Measurements from ENCODE around the gene SLC25A5.

SLC25A5 gene

GRCh38 chrX:119467842-119468550, at the start of gene SLC25A5:
Gene SLC25A5 (plus strand): TSS chrX:119468444. CDS start chrX:119468516, 72 bp downstream.
- H3K79me2 ChIP-seq (ENCODE audit: insufficient read depth, low read length): peaks cover 10% of the 10 kb centered on the region
- H2AFZ ChIP-seq (ENCODE audit: low read depth, low read length, severe bottlenecking): no peak within 1 kb of the TSS
- H3K27ac ChIP-seq (ENCODE audit: low read depth, low read length): peak within 1 kb of the TSS; percentile 90
- H3K4me3 ChIP-seq (ENCODE audit: insufficient read depth, low read length, poor library complexity, severe bottlenecking): peak within 1 kb of the TSS; percentile 94
- no peaks in the 10 kb centered on the region for H3K9me2 ChIP-seq (replicated peaks; ENCODE audit: insufficient read depth, low read length)
- no peaks in the 10 kb centered on the region for H3K9me3 ChIP-seq (ENCODE audit: insufficient read depth, low read length)
- peaks cover 28% of the 10 kb centered on the region for H3F3A ChIP-seq (ENCODE audit: insufficient read depth)
- H4K20me1 ChIP-seq (ENCODE audit: low read depth, low read length): peaks cover 9% of the 10 kb centered on the region; the same call in 1 of the 2 replicates
- peak within 1 kb of the TSS; percentile 99 for H3K9ac ChIP-seq (ENCODE audit: low read length)
- peak within 1 kb of the TSS; percentile 88 for H3K4me2 ChIP-seq (ENCODE audit: low read depth, low read length, poor library complexity, severe bottlenecking)
- no peaks in the 10 kb centered on the region for H3K27me3 ChIP-seq (ENCODE audit: low read length)
- peaks cover 10% of the 10 kb centered on the region; the same call in 1 of the 2 replicates for H3K36me3 ChIP-seq (ENCODE audit: low read length)
- TF ChIP-seq, protein P1, sequence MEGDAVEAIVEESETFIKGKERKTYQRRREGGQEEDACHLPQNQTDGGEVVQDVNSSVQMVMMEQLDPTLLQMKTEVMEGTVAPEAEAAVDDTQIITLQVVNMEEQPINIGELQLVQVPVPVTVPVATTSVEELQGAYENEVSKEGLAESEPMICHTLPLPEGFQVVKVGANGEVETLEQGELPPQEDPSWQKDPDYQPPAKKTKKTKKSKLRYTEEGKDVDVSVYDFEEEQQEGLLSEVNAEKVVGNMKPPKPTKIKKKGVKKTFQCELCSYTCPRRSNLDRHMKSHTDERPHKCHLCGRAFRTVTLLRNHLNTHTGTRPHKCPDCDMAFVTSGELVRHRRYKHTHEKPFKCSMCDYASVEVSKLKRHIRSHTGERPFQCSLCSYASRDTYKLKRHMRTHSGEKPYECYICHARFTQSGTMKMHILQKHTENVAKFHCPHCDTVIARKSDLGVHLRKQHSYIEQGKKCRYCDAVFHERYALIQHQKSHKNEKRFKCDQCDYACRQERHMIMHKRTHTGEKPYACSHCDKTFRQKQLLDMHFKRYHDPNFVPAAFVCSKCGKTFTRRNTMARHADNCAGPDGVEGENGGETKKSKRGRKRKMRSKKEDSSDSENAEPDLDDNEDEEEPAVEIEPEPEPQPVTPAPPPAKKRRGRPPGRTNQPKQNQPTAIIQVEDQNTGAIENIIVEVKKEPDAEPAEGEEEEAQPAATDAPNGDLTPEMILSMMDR (IDR thresholded peaks at IDR 0.05; ENCODE audit: insufficient read depth, low read length, poor library complexity, severe bottlenecking): no peak
- no peak for TF ChIP-seq EZH2phosphoT487 (conservative IDR thresholded peaks at IDR 0.05; ENCODE audit: low read length)

DNA sequence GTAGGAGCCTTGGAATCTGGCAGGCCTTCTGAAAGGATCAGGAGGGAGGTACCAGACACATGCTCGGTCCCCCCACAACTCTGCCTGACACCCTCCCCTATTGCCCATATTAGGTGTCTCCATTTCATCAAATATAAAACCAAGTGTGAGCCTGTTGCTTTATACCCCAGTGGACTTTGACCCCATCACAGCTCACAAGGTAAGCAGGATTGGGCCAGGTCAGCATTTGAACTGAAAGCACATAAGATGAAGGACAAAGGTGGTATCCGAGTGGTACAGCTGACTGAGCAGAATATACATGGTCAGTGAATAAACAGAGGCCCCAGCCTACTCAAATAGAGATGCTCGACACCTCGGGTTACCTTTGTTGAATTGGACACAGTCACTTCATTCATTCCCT, 49.1 kb upstream of the SLC25A5 start:
- H3F3A ChIP-seq (ENCODE audit: insufficient read depth): no peaks in the 10 kb centered on the region
- no peak overlapping the region for H3K27ac ChIP-seq (ENCODE audit: low read depth, low read length)
- no peak overlapping the region for H3K9ac ChIP-seq (ENCODE audit: low read length)
- no peaks in the 10 kb centered on the region for H3K9me3 ChIP-seq (ENCODE audit: insufficient read depth, low read length)
- H3K4me2 ChIP-seq (ENCODE audit: low read depth, low read length, poor library complexity, severe bottlenecking): no peak overlapping the region
- no peaks in the 10 kb centered on the region for H4K20me1 ChIP-seq (ENCODE audit: low read depth, low read length)
- H3K36me3 ChIP-seq (ENCODE audit: low read length): no peaks in the 10 kb centered on the region
- no peaks in the 10 kb centered on the region for H3K9me2 ChIP-seq (replicated peaks; ENCODE audit: insufficient read depth, low read length)
- H2AFZ ChIP-seq (ENCODE audit: low read depth, low read length, severe bottlenecking): no peak overlapping the region
- no peak overlapping the region for H3K4me3 ChIP-seq (ENCODE audit: insufficient read depth, low read length, poor library complexity, severe bottlenecking)
- H3K27me3 ChIP-seq (ENCODE audit: low read length): no peaks in the 10 kb centered on the region
- H3K79me2 ChIP-seq (ENCODE audit: insufficient read depth, low read length): no peaks in the 10 kb centered on the region
- no peak for TF ChIP-seq EZH2phosphoT487 (conservative IDR thresholded peaks at IDR 0.05; ENCODE audit: low read length)
- TF ChIP-seq, protein P1 (IDR thresholded peaks at IDR 0.05; ENCODE audit: insufficient read depth, low read length, poor library complexity, severe bottlenecking): no peak

- Histone ChIP-seq H3K9me2 (replicated peaks; ENCODE audit: insufficient read depth, low read length) (no peaks in the 10 kb centered on the region), H3K9me3 (ENCODE audit: insufficient read depth, low read length) (no peaks in the 10 kb centered on the region), H3F3A (ENCODE audit: insufficient read depth) (no peaks in the 10 kb centered on the region), H3K27ac (ENCODE audit: low read depth, low read length) (no peak overlapping the region), H3K36me3 (ENCODE audit: low read length) (no peaks in the 10 kb centered on the region), H2AFZ (ENCODE audit: low read depth, low read length, severe bottlenecking) (no peak overlapping the region), H4K20me1 (ENCODE audit: low read depth, low read length) (no peaks in the 10 kb centered on the region), H3K4me2 (ENCODE audit: low read depth, low read length, poor library complexity, severe bottlenecking) (no peak overlapping the region), H3K79me2 (ENCODE audit: insufficient read depth, low read length) (no peaks in the 10 kb centered on the region), H3K9ac (ENCODE audit: low read length) (no peak overlapping the region), H3K4me3 (ENCODE audit: insufficient read depth, low read length, poor library complexity, severe bottlenecking) (no peak overlapping the region), H3K27me3 (ENCODE audit: low read length) (no peaks in the 10 kb centered on the region)
- TF ChIP-seq, protein P1 (IDR thresholded peaks at IDR 0.05; ENCODE audit: insufficient read depth, low read length, poor library complexity, severe bottlenecking): no peak
- no peak for TF ChIP-seq EZH2phosphoT487 (conservative IDR thresholded peaks at IDR 0.05; ENCODE audit: low read length)
Observed at GRCh38 chrX:119419898-119420297, 48.3 kb upstream of the SLC25A5 start.
